HCT116 (cell line): ENCODE measurements around the gene TMEM141. TPM values are rescaled to one million over a fixed set of nuclear protein-coding genes. Genes with fewer than 3 reads are reported as not detected.

ENCODE experiments used
- ATAC-seq: fragments of 200-7000 bp; cut with Tn5 transposase; 2 replicates; pipeline ENCODE4 v1.9.1; 2020; ENCODE audit warnings: mild to moderate bottlenecking, moderate library complexity
- BruUV-seq: library from RNA; stranded (reverse); fragments of 400-500 nt; replicated peaks from 2 replicates; lab custom pipeline; 2021; lab: Mats Ljungman, UMichigan
- CTCF ChIA-PET: fragments of 300-600 bp; sonication (Branson Sonifier 250); formaldehyde crosslinking; loops from one replicate; lab custom pipeline; 2021; ENCODE audit warnings: antibody characterized with exemption; lab: Charles Lee
- POLR2A ChIA-PET: fragments of 300-600, 350-600 bp; sonication (Branson Sonifier 250); formaldehyde crosslinking; loops from one replicate; lab custom pipeline; 2021; ENCODE audit warnings: antibody characterized with exemption; lab: Charles Lee
- RAD21 ChIA-PET, 2 experiments: fragments of 300-600 bp; sonication (Branson Sonifier 250); formaldehyde crosslinking; loops; one replicate each; lab custom pipeline; 2023; ENCODE audit warnings: low total read pairs in 2 of 2; ENCODE audit not compliant: uncharacterized antibody in 2 of 2, unreplicated experiment in 2 of 2, low non-redundant PET in 1 of 2; lab: Charles Lee
- DNase-seq: peaks from one replicate; pipeline ENCODE4 v3.0.0-alpha.2; 2010; ENCODE audit warnings: low read depth, low spot score
- H2AFZ ChIP-seq: fragments of 200-600 bp; shearing (Covaris generic), sonication (generic); 2 replicates; pipeline ENCODE4 v1.6.1; 2017; ENCODE audit warnings: low read depth, mixed run types, mixed read lengths, antibody characterized with exemption, low read length; ENCODE audit not compliant: poor library complexity, severe bottlenecking
- H3K27ac ChIP-seq: 2 replicates; pipeline ENCODE4 v1.5.1; 2012; ENCODE audit warnings: low read depth, low read length
- H3K27me3 ChIP-seq: fragments of 200-600 bp; sonication (generic); 2 replicates; pipeline ENCODE4 v1.6.1; 2016; ENCODE audit warnings: mixed run types, low read length, mixed read lengths; ENCODE audit not compliant: insufficient read depth
- H3K36me3 ChIP-seq, 2 experiments: fragments of 200-500 bp in 1 of 2; fragments of 200-600 bp in 1 of 2; sonication (Bioruptor generic) in 1 of 2; sonication (generic) in 1 of 2; 2 replicates each; pipeline versions ENCODE4 v1.5.1 to v1.6.1; 2014 to 2016; ENCODE audit warnings: low read length in 2 of 2, inconsistent platforms in 1 of 2, mixed read lengths in 1 of 2, mixed run types in 1 of 2; ENCODE audit not compliant: insufficient read depth in 2 of 2, control insufficient read depth in 1 of 2
- H3K4me1 ChIP-seq, 2 experiments: fragments of 200-600 bp in 1 of 2; sonication (generic) in 1 of 2; 2 replicates each; pipeline versions ENCODE4 v1.5.1 to v1.6.1; 2012 to 2017; ENCODE audit warnings: low read length in 2 of 2, inconsistent platforms in 1 of 2, mild to moderate bottlenecking in 1 of 2, mixed read lengths in 1 of 2, mixed run types in 1 of 2, moderate library complexity in 1 of 2; ENCODE audit not compliant: insufficient read depth in 2 of 2, control insufficient read depth in 1 of 2
- H3K4me2 ChIP-seq: fragments of 200-600 bp; sonication (generic); 2 replicates; pipeline ENCODE4 v1.6.1; 2017; ENCODE audit warnings: mixed run types, low read length, mixed read lengths
- H3K4me3 ChIP-seq, 2 experiments: fragments of 200-600 bp in 1 of 2; sonication (generic) in 1 of 2; replicated peaks in 1 of 2; 2 replicates each; pipeline ENCODE4 v1.5.1; 2011 to 2016; ENCODE audit warnings: low read length in 2 of 2, control low read depth in 1 of 2, low read depth in 1 of 2, mild to moderate bottlenecking in 1 of 2, mixed read lengths in 1 of 2, mixed run types in 1 of 2
- H3K79me2 ChIP-seq: fragments of 200-600 bp; sonication (generic); 2 replicates; pipeline ENCODE4 v1.6.1; 2017; ENCODE audit warnings: mild to moderate bottlenecking, mixed run types, low read length, moderate library complexity, mixed read lengths; ENCODE audit not compliant: insufficient read depth
- H3K9ac ChIP-seq: fragments of 200-600 bp; sonication (generic); 2 replicates; pipeline ENCODE4 v1.6.1; 2016; ENCODE audit warnings: low read length, mixed read lengths
- H3K9me2 ChIP-seq: fragments of 200-600 bp; sonication (generic), shearing (Covaris generic); 2 replicates; pipeline ENCODE4 v1.6.1; 2017; ENCODE audit warnings: mixed run types, mild to moderate bottlenecking, moderate library complexity; ENCODE audit not compliant: insufficient read depth
- H3K9me3 ChIP-seq, 2 experiments: fragments of 200-500 bp in 1 of 2; fragments of 200-600 bp in 1 of 2; sonication (Bioruptor generic) in 1 of 2; sonication (generic) in 1 of 2; 2 replicates each; pipeline ENCODE4 v1.6.1; 2014 to 2017; ENCODE audit warnings: low read length in 2 of 2, mixed read lengths in 2 of 2, inconsistent platforms in 1 of 2, low read depth in 1 of 2, mild to moderate bottlenecking in 1 of 2, mixed run types in 1 of 2, moderate library complexity in 1 of 2; ENCODE audit not compliant: control insufficient read depth in 1 of 2, insufficient read depth in 1 of 2
- H4K20me1 ChIP-seq: fragments of 200-600 bp; sonication (generic), shearing (Covaris generic); 2 replicates; pipeline ENCODE4 v1.6.1; 2017; ENCODE audit warnings: mixed run types, mild to moderate bottlenecking, moderate library complexity; ENCODE audit not compliant: insufficient read depth
- CBX3 ChIP-seq: IDR thresholded peaks from 2 replicates; pipeline ENCODE4 v1.6.1; 2012; ENCODE audit warnings: low read depth
- CEBPB ChIP-seq: IDR thresholded peaks from 2 replicates; pipeline ENCODE4 v1.6.1; 2012; ENCODE audit warnings: low read depth
- EGR1 ChIP-seq: IDR thresholded peaks from 2 replicates; pipeline ENCODE4 v1.6.1; 2012; ENCODE audit warnings: low read depth
- EZH2 ChIP-seq: fragments of 200-600 bp; sonication (generic); IDR thresholded peaks from 2 replicates; pipeline ENCODE4 v1.6.1; 2017; ENCODE audit warnings: antibody characterized with exemption, mixed run types
- EZH2phosphoT487 ChIP-seq: fragments of 200-600 bp; IDR thresholded peaks from 2 replicates; pipeline ENCODE4 v1.6.1; 2018; ENCODE audit warnings: antibody characterized with exemption, borderline replicate concordance
- FOSL1 ChIP-seq: IDR thresholded peaks from 2 replicates; pipeline ENCODE4 v1.6.1; 2012; ENCODE audit warnings: low read depth
- JUND ChIP-seq: IDR thresholded peaks from 2 replicates; pipeline ENCODE4 v1.6.1; 2012
- POLR2A ChIP-seq: IDR thresholded peaks from 2 replicates; pipeline ENCODE4 v1.7.0; 2011; ENCODE audit warnings: borderline replicate concordance; ENCODE audit not compliant: insufficient read depth, insufficient read length; ENCODE audit errors: extremely low read depth
- POLR2AphosphoS5 ChIP-seq: IDR thresholded peaks from 2 replicates; pipeline ENCODE4 v1.6.1; 2011; ENCODE audit warnings: mild to moderate bottlenecking, low read depth, low read length, moderate library complexity
- RAD21 ChIP-seq: IDR thresholded peaks from 2 replicates; pipeline ENCODE4 v1.6.1; 2012; ENCODE audit warnings: low read depth, mild to moderate bottlenecking
- SIN3A ChIP-seq: IDR thresholded peaks from 2 replicates; pipeline ENCODE4 v1.6.1; 2012; ENCODE audit warnings: low read depth
- SP1 ChIP-seq: IDR thresholded peaks from 2 replicates; pipeline ENCODE4 v1.6.1; 2012; ENCODE audit warnings: low read depth
- SRF ChIP-seq: IDR thresholded peaks from 2 replicates; pipeline ENCODE4 v1.6.1; 2012; ENCODE audit warnings: low read depth
- TCF7L2 ChIP-seq: IDR thresholded peaks from 2 replicates; pipeline ENCODE4 v1.7.0; 2011; ENCODE audit warnings: borderline replicate concordance, inconsistent platforms; ENCODE audit not compliant: insufficient read depth, insufficient read length; ENCODE audit errors: extremely low read depth
- ZFX ChIP-seq: fragments of 450-650 bp; IDR thresholded peaks from 2 replicates; pipeline ENCODE4 v1.6.1; 2017
- intact Hi-C: fragments of 100-400 bp; cut with micrococcal nuclease; formaldehyde crosslinking; loops from 2 replicates; pipeline ENCODE4 v1.10.0; 2022
- total RNA-seq: library from RNA; stranded (reverse); gene quantifications from one replicate; pipeline ENCODE4 v1.2.1, GENCODE V29; 2021; ENCODE audit not compliant: unreplicated experiment
- TF ChIP-seq, protein P1 (sequence below): IDR thresholded peaks from 2 replicates; pipeline ENCODE4 v1.6.1; 2012; ENCODE audit warnings: low read depth
- TF ChIP-seq, protein P2 (sequence below): IDR thresholded peaks from 2 replicates; pipeline ENCODE4 v1.6.1; 2012
- TF ChIP-seq, protein P3 (sequence below): IDR thresholded peaks from 2 replicates; pipeline ENCODE4 v1.6.1; 2012
- TF ChIP-seq, protein P4 (sequence below): IDR thresholded peaks from 2 replicates; pipeline ENCODE4 v1.6.1; 2011; ENCODE audit warnings: mild to moderate bottlenecking, low read length, moderate library complexity; ENCODE audit not compliant: insufficient replicate concordance; ENCODE audit errors: extremely low read depth
- TF ChIP-seq, protein P5 (sequence below), 3 experiments: fragments of 200-600 bp in 1 of 3; sonication (generic) in 1 of 3; IDR thresholded peaks in 2 of 3; conservative IDR thresholded peaks in 1 of 3; 2 replicates each; pipeline ENCODE4 v1.5.1; 2012 to 2017; ENCODE audit warnings: low read depth in 2 of 3, low read length in 2 of 3, antibody characterized with exemption in 1 of 3, borderline replicate concordance in 1 of 3, control low read depth in 1 of 3, mild to moderate bottlenecking in 1 of 3, mixed read lengths in 1 of 3, mixed run types in 1 of 3, moderate library complexity in 1 of 3; ENCODE audit not compliant: insufficient read depth in 1 of 3

TMEM141 gene
- total RNA-seq, 1 experiment from 2014 or later: 73.6 TPM

DNA sequence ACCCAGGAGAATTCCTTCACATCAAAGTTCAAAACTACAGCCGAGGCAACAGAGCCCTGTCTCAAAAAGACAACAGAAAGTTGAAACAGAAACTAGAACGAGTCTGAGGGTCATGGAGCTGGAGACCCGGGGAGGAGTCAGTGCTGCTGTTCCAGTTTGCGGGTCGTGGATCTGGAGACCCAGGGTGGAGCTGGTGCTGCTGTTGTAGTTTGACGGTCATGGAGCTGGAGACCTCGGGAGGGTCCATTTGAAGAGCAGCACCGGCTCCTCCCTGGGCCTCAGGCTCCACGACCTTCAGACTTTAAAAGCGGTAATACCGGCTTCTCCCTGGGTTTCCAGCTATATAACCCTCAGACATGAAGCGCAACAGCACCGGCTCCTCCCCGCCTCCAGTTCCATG, 13.8 kb upstream of the TMEM141 start:
- Histone ChIP-seq H3K4me1 (no peaks in the 10 kb centered on the region), H3K4me3 (no peak overlapping the region), H3K27me3 (no peaks in the 10 kb centered on the region), H3K27ac (no peak overlapping the region), H3K4me2 (no peak overlapping the region), H3K9me3 (peaks cover 6 to 16% of the 10 kb centered on the region in 2 experiments; a peak in 2 of 4 replicates), H3K9ac (no peak overlapping the region), H3K36me3 (no peaks in the 10 kb centered on the region), H4K20me1 (no peaks in the 10 kb centered on the region), H3K79me2 (no peaks in the 10 kb centered on the region), H2AFZ (no peak overlapping the region), H3K9me2 (no peaks in the 10 kb centered on the region)
- CTCF ChIA-PET: interaction anchor here (0.9 to 1.5 kb wide), 4 partner anchors 11 to 459 kb away, joined by 3 to 4 read pairs (median 3); partner anchors contain the start of gene LCN8
- no peak for TF ChIP-seq POLR2AphosphoS5
- no peak for TF ChIP-seq RAD21
- TF ChIP-seq SRF: no peak
- no peak for TF ChIP-seq POLR2A
- no peak for TF ChIP-seq SIN3A
- no peak for TF ChIP-seq CBX3
- TF ChIP-seq JUND: no peak
- no peak for TF ChIP-seq EGR1
- TF ChIP-seq, protein P1, sequence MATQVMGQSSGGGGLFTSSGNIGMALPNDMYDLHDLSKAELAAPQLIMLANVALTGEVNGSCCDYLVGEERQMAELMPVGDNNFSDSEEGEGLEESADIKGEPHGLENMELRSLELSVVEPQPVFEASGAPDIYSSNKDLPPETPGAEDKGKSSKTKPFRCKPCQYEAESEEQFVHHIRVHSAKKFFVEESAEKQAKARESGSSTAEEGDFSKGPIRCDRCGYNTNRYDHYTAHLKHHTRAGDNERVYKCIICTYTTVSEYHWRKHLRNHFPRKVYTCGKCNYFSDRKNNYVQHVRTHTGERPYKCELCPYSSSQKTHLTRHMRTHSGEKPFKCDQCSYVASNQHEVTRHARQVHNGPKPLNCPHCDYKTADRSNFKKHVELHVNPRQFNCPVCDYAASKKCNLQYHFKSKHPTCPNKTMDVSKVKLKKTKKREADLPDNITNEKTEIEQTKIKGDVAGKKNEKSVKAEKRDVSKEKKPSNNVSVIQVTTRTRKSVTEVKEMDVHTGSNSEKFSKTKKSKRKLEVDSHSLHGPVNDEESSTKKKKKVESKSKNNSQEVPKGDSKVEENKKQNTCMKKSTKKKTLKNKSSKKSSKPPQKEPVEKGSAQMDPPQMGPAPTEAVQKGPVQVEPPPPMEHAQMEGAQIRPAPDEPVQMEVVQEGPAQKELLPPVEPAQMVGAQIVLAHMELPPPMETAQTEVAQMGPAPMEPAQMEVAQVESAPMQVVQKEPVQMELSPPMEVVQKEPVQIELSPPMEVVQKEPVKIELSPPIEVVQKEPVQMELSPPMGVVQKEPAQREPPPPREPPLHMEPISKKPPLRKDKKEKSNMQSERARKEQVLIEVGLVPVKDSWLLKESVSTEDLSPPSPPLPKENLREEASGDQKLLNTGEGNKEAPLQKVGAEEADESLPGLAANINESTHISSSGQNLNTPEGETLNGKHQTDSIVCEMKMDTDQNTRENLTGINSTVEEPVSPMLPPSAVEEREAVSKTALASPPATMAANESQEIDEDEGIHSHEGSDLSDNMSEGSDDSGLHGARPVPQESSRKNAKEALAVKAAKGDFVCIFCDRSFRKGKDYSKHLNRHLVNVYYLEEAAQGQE: no peak
- TF ChIP-seq, protein P2, sequence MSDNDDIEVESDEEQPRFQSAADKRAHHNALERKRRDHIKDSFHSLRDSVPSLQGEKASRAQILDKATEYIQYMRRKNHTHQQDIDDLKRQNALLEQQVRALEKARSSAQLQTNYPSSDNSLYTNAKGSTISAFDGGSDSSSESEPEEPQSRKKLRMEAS: no peak
- TF ChIP-seq SP1: no peak
- no peak for TF ChIP-seq EZH2phosphoT487
- TF ChIP-seq, protein P3, sequence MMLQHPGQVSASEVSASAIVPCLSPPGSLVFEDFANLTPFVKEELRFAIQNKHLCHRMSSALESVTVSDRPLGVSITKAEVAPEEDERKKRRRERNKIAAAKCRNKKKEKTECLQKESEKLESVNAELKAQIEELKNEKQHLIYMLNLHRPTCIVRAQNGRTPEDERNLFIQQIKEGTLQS: no peak
- TF ChIP-seq, protein P4, sequence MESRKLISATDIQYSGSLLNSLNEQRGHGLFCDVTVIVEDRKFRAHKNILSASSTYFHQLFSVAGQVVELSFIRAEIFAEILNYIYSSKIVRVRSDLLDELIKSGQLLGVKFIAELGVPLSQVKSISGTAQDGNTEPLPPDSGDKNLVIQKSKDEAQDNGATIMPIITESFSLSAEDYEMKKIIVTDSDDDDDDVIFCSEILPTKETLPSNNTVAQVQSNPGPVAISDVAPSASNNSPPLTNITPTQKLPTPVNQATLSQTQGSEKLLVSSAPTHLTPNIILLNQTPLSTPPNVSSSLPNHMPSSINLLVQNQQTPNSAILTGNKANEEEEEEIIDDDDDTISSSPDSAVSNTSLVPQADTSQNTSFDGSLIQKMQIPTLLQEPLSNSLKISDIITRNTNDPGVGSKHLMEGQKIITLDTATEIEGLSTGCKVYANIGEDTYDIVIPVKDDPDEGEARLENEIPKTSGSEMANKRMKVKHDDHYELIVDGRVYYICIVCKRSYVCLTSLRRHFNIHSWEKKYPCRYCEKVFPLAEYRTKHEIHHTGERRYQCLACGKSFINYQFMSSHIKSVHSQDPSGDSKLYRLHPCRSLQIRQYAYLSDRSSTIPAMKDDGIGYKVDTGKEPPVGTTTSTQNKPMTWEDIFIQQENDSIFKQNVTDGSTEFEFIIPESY: no peak
- TF ChIP-seq ZFX: no peak
- TF ChIP-seq, protein P5, sequence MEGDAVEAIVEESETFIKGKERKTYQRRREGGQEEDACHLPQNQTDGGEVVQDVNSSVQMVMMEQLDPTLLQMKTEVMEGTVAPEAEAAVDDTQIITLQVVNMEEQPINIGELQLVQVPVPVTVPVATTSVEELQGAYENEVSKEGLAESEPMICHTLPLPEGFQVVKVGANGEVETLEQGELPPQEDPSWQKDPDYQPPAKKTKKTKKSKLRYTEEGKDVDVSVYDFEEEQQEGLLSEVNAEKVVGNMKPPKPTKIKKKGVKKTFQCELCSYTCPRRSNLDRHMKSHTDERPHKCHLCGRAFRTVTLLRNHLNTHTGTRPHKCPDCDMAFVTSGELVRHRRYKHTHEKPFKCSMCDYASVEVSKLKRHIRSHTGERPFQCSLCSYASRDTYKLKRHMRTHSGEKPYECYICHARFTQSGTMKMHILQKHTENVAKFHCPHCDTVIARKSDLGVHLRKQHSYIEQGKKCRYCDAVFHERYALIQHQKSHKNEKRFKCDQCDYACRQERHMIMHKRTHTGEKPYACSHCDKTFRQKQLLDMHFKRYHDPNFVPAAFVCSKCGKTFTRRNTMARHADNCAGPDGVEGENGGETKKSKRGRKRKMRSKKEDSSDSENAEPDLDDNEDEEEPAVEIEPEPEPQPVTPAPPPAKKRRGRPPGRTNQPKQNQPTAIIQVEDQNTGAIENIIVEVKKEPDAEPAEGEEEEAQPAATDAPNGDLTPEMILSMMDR (IDR thresholded peaks at IDR 0.05 in 2 of 3, conservative IDR thresholded peaks at IDR 0.05 in 1 of 3; ENCODE audit: borderline replicate concordance in 1 of 3, insufficient read depth in 1 of 3, low read depth in 2 of 3, low read length in 2 of 3): no peak
- no peak for TF ChIP-seq FOSL1
- no peak for TF ChIP-seq EZH2
- TF ChIP-seq TCF7L2: no peak
- no peak for TF ChIP-seq CEBPB
- BruUV-seq: no TSS peak
- DNase-seq (no peak), ATAC-seq (no peak)
- POLR2A ChIA-PET: no interaction called here
- RAD21 ChIA-PET: no interaction called here
- intact Hi-C loops: no loop called here
